ENCODE data around the gene CMPK2. TPM values are rescaled to one million over a fixed set of nuclear protein-coding genes. Genes with fewer than 3 reads are reported as not detected.

The CMPK2 gene
- total RNA-seq, 4 donors from 2014 or later = 3.1 to 7.8 (median 5.4) TPM

DNA sequence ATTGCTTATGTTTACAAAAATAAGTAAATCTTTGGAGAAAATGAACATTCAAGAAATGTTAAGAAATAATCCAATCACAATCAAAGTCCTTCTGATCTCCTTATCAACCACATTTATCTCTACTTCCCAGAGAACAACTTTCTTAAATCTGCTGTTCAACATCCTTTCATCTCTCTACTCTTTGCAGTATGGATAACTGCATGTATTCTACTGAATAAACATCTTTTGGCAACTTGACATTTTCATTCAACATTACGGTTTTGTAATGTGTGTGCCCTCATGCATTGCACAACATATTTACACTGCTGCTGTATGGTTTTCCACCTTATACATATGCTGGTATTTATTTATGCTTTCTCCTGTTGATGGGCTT, 9.2 kb downstream of the CMPK2 start:
- Histone ChIP-seq H3K27ac (no peak overlapping the region), H3K36me3 (peaks cover 0 to 98% of the 10 kb centered on the region in 2 donors), H3K4me3 (no peak overlapping the region), H3K4me1 (no peaks in the 10 kb centered on the region), H3K27me3 (no peaks in the 10 kb centered on the region), H3K9me3 (peaks cover 0 to 27% (median 0%) of the 10 kb centered on the region in 3 donors)
- TF ChIP-seq POLR2AphosphoS5 (IDR thresholded peaks at IDR 0.05) (no peak), EP300 (IDR thresholded peaks at IDR 0.05) (no peak), POLR2A (IDR thresholded peaks at IDR 0.05) (no peak)
- TF ChIP-seq, protein P1, sequence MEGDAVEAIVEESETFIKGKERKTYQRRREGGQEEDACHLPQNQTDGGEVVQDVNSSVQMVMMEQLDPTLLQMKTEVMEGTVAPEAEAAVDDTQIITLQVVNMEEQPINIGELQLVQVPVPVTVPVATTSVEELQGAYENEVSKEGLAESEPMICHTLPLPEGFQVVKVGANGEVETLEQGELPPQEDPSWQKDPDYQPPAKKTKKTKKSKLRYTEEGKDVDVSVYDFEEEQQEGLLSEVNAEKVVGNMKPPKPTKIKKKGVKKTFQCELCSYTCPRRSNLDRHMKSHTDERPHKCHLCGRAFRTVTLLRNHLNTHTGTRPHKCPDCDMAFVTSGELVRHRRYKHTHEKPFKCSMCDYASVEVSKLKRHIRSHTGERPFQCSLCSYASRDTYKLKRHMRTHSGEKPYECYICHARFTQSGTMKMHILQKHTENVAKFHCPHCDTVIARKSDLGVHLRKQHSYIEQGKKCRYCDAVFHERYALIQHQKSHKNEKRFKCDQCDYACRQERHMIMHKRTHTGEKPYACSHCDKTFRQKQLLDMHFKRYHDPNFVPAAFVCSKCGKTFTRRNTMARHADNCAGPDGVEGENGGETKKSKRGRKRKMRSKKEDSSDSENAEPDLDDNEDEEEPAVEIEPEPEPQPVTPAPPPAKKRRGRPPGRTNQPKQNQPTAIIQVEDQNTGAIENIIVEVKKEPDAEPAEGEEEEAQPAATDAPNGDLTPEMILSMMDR (IDR thresholded peaks at IDR 0.05) = no peak
- ATAC-seq = no peak
- 65 to 86% methylated on average over 1 of the region's 1 CpG for WGBS, 2 donors (ENCODE audit: low coverage in 1 of 2)

DNA sequence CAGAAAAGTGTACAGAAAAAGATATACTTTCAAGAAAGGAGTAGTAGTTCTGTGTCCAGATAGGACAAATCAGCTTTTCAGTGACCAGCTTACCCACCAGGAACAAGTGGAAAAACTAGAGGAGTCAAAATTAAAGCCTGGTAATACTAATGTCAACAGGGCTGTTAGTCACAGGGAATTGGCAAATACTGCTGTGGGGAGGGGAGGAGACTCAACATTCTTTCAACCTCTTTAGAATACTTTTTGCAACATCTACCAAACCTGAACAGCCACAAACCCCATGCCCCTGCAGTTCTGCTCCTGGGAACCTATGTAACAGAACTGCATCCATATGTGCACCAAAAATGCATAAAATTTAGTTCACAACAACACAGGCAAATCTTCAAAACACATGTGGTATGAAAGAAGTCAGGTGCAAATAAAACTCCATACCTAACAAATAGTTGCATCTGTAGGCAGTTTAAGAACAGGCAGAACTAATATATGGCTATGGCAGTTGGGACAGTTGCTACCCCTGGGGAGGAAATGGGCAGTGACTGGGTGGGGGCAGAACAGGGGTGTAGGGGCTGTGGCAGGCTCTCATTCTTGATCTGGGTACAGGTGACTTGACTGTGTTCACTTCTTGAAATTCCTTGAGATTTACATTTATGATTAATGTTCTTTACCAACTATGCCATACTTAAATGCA, 9.7 kb downstream of the CMPK2 start:
- ATAC-seq = no peak
- H3K36me3 ChIP-seq = peaks cover 0 to 98% of the 10 kb centered on the region in 2 donors
- TF ChIP-seq, protein P1 (IDR thresholded peaks at IDR 0.05) = no peak
- no peak for TF ChIP-seq POLR2A (IDR thresholded peaks at IDR 0.05)
- H3K4me1 ChIP-seq = no peaks in the 10 kb centered on the region
- no peak overlapping the region for H3K27ac ChIP-seq
- peaks cover 0 to 32% (median 0%) of the 10 kb centered on the region in 3 donors for H3K9me3 ChIP-seq
- no peaks in the 10 kb centered on the region for H3K27me3 ChIP-seq
- no peak overlapping the region for H3K4me3 ChIP-seq

DNA sequence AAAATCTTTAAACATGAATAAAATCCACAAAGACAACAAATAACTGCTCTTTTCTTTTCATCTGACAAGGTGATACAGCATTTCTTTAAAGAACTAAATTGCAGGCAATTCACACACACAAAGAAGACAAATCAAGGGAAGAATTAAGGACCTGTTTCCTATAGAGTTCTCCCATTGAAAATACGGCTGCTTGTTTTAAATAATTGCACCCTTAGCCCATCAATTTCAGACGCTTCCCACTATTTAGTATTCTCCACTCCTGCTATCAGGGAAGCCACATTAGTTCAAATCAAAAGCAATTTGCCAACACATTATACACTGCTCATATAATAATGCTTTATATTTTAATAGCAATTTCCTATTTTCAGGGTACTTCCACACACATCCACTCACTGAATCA, 11.3 kb downstream of the CMPK2 start:
- Histone ChIP-seq H3K4me3 (no peak overlapping the region), H3K36me3 (peaks cover 0 to 99% of the 10 kb centered on the region in 2 donors), H3K27ac (no peak overlapping the region), H3K9me3 (peaks cover 0 to 41% (median 0%) of the 10 kb centered on the region in 3 donors), H3K4me1 (no peaks in the 10 kb centered on the region), H3K27me3 (no peaks in the 10 kb centered on the region)
- WGBS, 2 donors (ENCODE audit: low coverage in 1 of 2) = 85 to 94% methylated on average over 2 of the region's 2 CpGs
- TF ChIP-seq EP300 (IDR thresholded peaks at IDR 0.05) = no peak
- no peak for TF ChIP-seq POLR2A (IDR thresholded peaks at IDR 0.05)
- TF ChIP-seq POLR2AphosphoS5 (IDR thresholded peaks at IDR 0.05) = no peak
- TF ChIP-seq, protein P1 (IDR thresholded peaks at IDR 0.05) = no peak
- no peak for ATAC-seq

DNA sequence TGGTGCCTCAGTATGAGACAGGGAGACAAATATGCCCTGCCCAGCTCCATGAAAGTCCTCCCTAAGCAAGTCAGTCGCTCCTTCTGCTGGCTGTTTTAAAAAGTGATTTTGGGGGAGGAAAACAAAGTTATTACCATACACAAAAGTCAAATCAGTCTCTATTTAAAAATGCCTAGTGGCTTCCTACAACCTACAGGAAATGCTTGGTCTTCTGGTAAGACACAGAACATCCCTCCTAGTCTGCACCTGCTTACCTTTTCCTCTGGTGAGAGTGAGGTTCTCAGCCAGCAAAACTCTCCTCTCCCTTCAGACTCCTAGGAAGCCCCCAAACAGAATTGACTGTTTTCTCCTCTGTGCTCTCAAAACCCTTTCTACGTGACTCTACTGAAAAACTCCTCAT, 13.5 kb downstream of the CMPK2 start:
- TF ChIP-seq EP300 (IDR thresholded peaks at IDR 0.05) = no peak
- no peak for TF ChIP-seq POLR2A (IDR thresholded peaks at IDR 0.05)
- H3K36me3 ChIP-seq = peaks cover 4 to 100% of the 10 kb centered on the region in 2 donors

DNA sequence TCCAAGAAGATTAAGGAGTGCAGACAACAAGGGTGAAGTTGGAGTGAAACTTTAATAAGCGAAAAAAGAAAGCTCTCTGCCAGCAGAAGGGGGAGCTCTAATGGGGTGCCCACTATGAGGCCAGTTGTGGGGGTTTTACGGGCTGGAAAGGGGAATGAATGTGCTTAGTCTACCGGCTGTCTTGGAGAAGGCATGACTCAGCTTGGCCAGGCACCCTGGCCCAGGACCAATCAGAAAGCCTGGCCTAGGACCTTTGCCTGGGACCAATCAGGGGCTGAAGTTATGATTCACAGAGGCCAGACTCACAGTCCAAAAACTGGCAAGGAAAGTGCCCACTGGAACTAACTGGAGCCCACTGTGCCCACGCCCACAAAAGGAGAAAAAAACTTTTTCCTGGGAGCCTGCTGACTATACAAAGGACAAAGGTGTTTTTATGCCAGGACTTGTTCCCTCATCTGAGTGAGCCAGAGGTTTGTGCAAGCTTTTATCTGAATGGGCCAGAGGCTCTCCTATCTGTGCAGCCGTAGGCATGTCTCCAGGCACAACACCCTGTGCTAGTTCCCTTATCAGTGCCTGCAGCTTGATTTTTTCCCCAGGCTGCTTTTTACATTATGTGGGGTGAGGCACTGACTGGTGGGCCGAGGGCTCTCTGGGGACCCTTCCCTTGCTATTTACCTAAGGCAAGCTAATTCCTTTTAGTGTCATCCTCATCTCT, 18.6 kb downstream of the CMPK2 start:
- Histone ChIP-seq H3K27ac (no peak overlapping the region), H3K9me3 (peaks cover 1 to 98% (median 11%) of the 10 kb centered on the region in 3 donors), H3K4me3 (no peak overlapping the region), H3K27me3 (no peaks in the 10 kb centered on the region), H3K4me1 (no peaks in the 10 kb centered on the region), H3K36me3 (peaks cover 7 to 77% of the 10 kb centered on the region in 2 donors)
- WGBS, 2 donors (ENCODE audit: low coverage in 1 of 2) = 86% methylated on average over 5 of the region's 6 CpGs; no CpG with 5 or more reads in 1 of the 2 donors
- no peak for ATAC-seq
- TF ChIP-seq, protein P1 (IDR thresholded peaks at IDR 0.05) = no peak
- TF ChIP-seq POLR2A (IDR thresholded peaks at IDR 0.05) (no peak), EP300 (IDR thresholded peaks at IDR 0.05) (no peak), POLR2AphosphoS5 (IDR thresholded peaks at IDR 0.05) (no peak)

More for the DNA sequence above, 13.5 kb downstream of the CMPK2 start:
- no peak overlapping the region for H3K4me3 ChIP-seq
- no peak for ATAC-seq
- WGBS, 2 donors (ENCODE audit: low coverage in 1 of 2) = 85 to 89% methylated on average over 1 to 2 of the region's 2 CpGs
- no peaks in the 10 kb centered on the region for H3K27me3 ChIP-seq
- peaks cover 0 to 48% (median 1%) of the 10 kb centered on the region in 3 donors for H3K9me3 ChIP-seq
- no peak overlapping the region for H3K27ac ChIP-seq
- H3K4me1 ChIP-seq = no peaks in the 10 kb centered on the region

Data from gastroesophageal sphincter (tissue), 4 donors.